HS-27A (cell line): ENCODE measurements around the gene IBTK.
"Not testable (repeated sequence)": the region's sequence is repeated elsewhere in the genome, so short reads cannot be mapped to it uniquely, and the experiment has no call there.

Experiments
- DNase-seq: peaks from one replicate; pipeline ENCODE4 v3.0.0-alpha.2; 2012; ENCODE audit warnings: low read depth, missing footprints

The IBTK gene

DNA sequence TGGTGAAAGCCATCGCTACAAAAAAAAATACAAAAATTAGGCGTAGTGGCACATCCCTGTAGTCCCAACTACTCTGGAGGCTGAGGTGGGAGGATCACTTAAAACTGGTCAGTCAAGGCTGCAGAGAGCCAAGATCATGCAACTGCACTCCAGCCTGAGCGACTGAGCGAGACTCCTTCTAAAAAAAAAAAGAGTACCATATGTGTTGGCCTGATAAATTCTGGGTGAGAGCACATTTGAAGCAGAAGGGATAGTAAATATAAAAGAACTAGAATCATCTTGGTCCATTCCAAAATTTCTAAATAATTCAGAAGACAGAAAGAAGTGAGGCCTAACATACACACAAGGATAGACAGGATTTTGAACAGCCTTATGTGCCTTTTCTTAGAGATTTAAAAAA is 2.2 kb downstream of the IBTK start:
- DNase-seq = no peak

GRCh38 chr6:82243884-82244283 is 3.7 kb downstream of the IBTK start:
- DNase-seq = no peak

GRCh38 chr6:82240186-82240585 is 7.4 kb downstream of the IBTK start:
- DNase-seq = no peak

GRCh38 chr6:82239597-82239996 is 7.9 kb downstream of the IBTK start:
- DNase-seq = no peak

- DNase-seq = no peak
Measured at GRCh38 chr6:82237013-82237412, 10.5 kb downstream of the IBTK start.

- DNase-seq = no peak
Measured at GRCh38 chr6:82227770-82228169, 19.8 kb downstream of the IBTK start.

DNA sequence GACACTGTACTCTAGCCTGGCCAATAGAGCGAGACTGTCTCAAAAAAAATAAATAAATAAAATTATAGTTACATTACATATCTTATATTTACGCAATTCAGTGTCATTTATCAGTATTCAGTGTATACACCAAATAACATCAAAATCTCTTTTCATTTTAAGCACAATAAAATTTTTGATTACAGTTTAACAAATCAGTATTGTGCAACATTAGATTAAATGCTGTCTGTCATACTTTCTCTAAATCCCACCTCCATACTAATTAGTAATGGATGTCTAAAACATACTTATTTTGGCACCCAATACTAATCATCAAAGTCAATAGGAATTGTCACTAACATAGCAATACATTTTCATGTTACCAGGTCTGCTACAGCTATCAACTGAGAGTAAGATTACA is 27.4 kb downstream of the IBTK start:
- no peak for DNase-seq

- DNase-seq = no peak
Measured at GRCh38 chr6:82217018-82217586, 30.4 kb downstream of the IBTK start.

- no peak for DNase-seq
Measured at GRCh38 chr6:82216549-82216948, 31.0 kb downstream of the IBTK start.

DNA sequence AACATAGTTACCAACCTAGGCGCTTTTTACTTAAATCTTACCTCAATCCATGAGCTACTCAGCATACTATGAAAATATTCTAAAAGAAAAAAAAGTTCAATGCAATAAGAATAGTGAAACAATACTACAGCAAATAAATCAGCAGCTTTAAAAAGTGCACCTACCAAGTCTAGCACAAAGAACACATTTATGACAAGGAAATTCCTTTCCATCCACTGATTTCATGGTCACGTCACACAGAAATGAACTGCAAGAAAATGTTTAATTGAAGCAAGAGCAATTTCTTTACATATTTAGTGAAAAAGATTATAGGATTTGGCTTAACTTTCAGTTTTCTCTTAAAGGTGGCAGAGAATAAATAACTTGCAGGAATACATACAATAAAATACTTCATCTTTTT is 36.2 kb downstream of the IBTK start:
- no peak for DNase-seq

GRCh38 chr6:82208913-82209312 is 38.6 kb downstream of the IBTK start:
- no peak for DNase-seq

DNA sequence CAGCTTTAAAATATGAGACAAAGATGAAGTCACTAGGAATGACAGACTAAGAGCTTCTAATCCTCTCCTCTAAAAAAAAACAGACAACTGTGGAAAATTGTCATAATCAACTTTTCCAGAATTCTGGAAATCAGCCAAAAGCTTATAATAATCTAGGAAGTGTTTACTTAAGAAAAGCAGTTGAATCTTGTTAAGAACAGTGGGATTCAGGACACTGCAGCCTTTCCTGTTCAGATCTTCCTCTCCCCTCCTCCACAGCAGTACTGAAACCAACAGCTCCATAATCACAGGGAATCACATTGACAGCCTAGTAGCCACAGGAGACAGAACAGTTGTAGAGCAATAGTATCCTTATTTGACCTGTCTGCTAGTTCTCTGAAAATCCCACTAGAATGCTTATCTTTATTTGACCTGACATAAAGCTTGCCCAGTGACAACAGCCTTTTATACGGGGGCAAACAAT is 41.6 kb downstream of the IBTK start:
- no peak for DNase-seq

GRCh38 chr6:82204020-82204419 is 43.5 kb downstream of the IBTK start:
- DNase-seq = no peak

- DNase-seq = no peak
Measured at GRCh38 chr6:82197784-82198183, 49.8 kb downstream of the IBTK start.

DNA sequence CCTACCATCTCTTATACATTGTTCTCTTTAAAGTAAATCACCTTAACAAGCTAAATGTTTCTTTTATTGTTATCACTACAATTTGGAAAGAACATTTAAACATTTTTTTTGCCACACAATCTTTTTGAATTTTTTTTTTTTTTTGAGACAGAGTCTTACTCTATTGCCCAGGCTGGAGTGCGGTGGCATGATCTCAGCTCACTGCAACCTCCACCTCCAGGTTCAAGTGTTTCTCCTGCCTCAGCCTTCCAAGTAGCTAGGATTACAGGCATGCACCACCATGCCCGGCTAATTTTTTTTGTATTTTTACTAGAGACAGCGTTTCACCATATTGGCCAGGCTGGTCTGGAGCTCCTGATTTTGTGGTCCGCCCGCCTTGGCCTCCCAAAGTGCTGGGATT is 50.3 kb downstream of the IBTK start:
- DNase-seq = not testable (repeated sequence)

- DNase-seq = no peak
Measured at GRCh38 chr6:82196161-82196560, 51.4 kb downstream of the IBTK start.

DNA sequence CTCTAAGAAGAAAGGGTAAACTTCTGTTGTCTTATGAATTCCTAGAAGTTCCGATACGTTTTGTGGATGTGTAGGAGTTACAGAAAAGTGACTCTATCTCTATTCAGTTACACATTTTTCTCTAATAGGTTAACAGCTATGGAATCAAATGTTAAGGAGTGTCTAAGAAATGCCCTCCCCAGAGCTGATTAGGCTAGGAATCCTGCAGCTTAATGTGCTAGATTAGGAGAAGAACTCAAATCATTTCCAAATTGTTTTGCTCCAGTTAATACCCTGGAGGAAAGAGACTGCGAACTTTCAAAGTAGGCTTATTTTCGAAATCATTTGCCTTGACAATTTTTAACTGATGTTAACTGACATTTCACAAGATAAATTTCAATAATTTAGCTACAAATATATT is 51.9 kb downstream of the IBTK start:
- DNase-seq = no peak

DNA sequence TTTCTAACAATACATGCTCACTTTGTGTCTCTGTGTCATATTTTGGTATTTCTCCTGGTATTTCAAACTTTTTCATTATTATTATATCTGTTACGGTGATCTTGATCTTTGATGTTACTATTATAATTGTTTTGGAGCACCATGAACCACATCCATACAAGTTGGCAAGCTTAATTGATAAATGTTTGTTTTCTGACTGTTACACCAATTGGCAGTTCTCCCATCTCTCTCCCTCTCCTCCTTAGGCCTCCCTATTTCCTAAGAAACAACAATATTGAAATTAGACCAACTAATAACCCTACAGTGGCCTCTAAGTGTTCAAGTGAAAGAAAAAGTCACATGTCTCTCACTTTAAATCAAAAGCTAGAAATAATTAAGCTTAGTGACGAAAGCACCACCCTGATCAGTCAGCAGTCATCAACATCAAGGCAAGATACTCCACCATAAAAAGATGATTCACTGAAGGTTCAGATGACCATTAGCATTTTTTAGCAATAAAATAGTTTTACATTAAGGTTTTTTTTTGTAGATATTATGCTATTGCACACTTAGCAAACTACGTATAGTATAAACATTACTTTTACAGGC is 61.5 kb downstream of the IBTK start:
- no peak for DNase-seq

DNA sequence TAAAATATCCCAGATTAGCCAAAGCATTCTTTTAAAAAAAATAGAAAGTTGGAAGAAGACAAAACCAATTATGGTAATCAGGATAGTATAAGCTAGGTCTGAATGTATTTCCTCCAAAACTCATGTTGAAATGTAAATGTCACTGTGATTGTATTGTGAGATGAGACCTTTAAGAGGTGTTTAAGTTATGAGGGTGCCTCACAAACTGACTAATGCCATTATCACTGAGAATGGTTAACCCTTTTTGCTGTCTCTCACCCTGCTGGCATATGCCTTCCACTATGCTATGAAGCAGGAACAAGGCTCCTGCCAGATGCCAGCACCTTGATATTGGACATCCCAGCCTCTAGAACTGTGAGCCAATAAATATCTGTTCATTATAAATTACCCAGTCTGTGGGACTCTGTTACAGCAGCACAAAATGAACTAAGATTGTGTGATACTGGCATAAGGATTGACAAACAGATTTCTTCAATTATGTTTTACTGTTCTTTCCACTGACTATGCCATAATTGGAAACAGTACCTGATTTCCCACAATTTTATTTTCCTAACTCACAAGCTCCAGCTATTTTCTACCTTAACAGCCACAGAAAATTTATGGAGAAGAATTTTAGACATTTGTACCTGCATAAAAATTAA is 63.8 kb downstream of the IBTK start:
- DNase-seq = no peak

DNA sequence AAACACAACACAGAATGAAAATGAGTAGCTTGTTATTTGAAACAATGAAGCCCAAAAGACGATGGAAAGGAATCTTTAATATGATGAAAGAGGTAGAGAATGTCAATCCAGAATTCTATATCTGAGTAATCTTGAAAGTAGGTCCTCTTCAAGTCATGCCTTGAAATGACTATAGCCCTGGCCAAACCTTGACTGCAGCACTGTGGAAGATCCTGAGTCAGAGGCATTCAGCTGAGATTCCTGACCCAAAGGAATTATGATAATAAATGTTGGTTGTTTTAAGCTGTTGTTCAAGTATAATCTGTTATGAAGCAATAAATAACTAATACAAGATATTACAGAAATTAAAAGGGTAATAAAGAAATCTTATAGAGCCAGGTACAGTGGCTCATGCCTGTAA is 64.8 kb downstream of the IBTK start:
- DNase-seq = no peak

DNA sequence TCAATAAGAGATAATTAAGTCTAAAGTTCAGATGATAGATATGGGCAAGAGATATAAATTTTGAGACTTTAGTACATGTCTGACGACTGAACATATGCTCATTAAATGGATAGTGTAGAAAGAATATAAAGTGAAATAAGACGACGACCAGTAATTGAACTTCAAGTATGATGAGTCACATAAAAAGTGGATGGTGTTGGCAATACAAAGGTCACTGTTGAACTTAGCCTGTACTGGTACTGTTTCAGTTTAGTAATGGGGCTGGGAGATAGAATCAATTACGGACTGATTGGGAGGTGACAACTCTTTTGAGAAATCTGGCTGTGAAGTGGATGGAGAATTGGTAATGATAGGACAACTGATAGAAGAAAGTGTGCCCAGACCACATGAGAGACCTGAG is 68.1 kb downstream of the IBTK start:
- no peak for DNase-seq

- DNase-seq = no peak
Measured at GRCh38 chr6:82178759-82179112, 68.8 kb downstream of the IBTK start.

GRCh38 chr6:82178077-82178758 is 69.3 kb downstream of the IBTK start:
- no peak for DNase-seq
